Neural cell (in vitro differentiated cells): ENCODE data around the gene ACCSL.

Experiments
- EZH2 ChIP-seq: fragments of 200-600, 300-800 bp; shearing (Covaris generic), sonication (generic); IDR thresholded peaks from 2 replicates; pipeline ENCODE4 v1.6.1; 2014; ENCODE audit warnings: antibody characterized with exemption, low read length, borderline replicate concordance, mild to moderate bottlenecking; ENCODE audit not compliant: insufficient read depth, poor library complexity, severe bottlenecking
- MXI1 ChIP-seq: fragments of 450-650 bp; conservative IDR thresholded peaks from 2 replicates; pipeline ENCODE4 v1.6.1; 2014; ENCODE audit warnings: antibody characterized with exemption, mild to moderate bottlenecking; ENCODE audit not compliant: poor library complexity, severe bottlenecking
- TF ChIP-seq, protein P1 (sequence below): fragments of 450-650 bp; IDR thresholded peaks from 2 replicates; pipeline ENCODE4 v1.5.1; 2014; ENCODE audit warnings: antibody characterized with exemption, mild to moderate bottlenecking, moderate library complexity; ENCODE audit not compliant: poor library complexity, severe bottlenecking

DNA sequence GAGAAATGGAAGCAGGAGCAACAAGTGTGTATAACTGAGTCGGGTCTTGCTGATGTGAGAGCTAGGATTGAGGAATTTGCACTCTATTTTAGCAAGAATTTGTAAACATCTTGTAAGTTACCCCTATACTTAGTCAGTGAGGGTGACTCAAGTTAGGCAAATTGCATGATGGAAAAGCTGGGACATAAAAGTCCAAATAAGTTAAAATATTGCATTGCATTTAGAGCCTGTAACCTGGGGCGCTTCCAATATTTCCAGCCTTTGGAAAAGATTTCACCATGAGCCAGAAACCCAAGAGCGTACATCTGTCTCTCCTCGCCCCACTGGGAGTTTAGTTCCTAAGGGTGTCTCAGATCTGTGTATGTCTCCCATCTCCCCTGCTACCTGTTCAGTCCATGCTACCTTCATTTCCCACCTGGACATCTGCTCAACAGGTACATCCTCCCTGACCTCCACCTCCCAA, 37.0 kb upstream of the ACCSL start:
- TF ChIP-seq EZH2 (no peak), MXI1 (no peak)
- TF ChIP-seq, protein P1, sequence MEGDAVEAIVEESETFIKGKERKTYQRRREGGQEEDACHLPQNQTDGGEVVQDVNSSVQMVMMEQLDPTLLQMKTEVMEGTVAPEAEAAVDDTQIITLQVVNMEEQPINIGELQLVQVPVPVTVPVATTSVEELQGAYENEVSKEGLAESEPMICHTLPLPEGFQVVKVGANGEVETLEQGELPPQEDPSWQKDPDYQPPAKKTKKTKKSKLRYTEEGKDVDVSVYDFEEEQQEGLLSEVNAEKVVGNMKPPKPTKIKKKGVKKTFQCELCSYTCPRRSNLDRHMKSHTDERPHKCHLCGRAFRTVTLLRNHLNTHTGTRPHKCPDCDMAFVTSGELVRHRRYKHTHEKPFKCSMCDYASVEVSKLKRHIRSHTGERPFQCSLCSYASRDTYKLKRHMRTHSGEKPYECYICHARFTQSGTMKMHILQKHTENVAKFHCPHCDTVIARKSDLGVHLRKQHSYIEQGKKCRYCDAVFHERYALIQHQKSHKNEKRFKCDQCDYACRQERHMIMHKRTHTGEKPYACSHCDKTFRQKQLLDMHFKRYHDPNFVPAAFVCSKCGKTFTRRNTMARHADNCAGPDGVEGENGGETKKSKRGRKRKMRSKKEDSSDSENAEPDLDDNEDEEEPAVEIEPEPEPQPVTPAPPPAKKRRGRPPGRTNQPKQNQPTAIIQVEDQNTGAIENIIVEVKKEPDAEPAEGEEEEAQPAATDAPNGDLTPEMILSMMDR: no peak
